Choroid plexus epithelial cell (primary cell): ENCODE measurements around the gene KRCC1.
"Not testable (repeated sequence)": the region's sequence is repeated elsewhere in the genome, so short reads cannot be mapped to it uniquely, and the experiment has no call there.

ENCODE experiments used
- DNase-seq: peaks from one replicate; pipeline ENCODE4 v3.0.0-alpha.2; 2010; ENCODE audit warnings: low read depth
- H3K4me3 ChIP-seq: 2 replicates; pipeline ENCODE4 v1.5.1; 2011; ENCODE audit warnings: low read depth, mild to moderate bottlenecking, control low read depth, low read length, moderate library complexity
- CTCF ChIP-seq: conservative IDR thresholded peaks from 2 replicates; pipeline ENCODE4 v1.5.1; 2011; ENCODE audit warnings: low read depth, mild to moderate bottlenecking, control low read depth, inconsistent platforms, low read length, moderate library complexity

Gene KRCC1

GRCh38 chr2:88032070-88032702 is 23.4 kb downstream of the KRCC1 start:
- TF ChIP-seq CTCF = no peak
- no peak for DNase-seq
- H3K4me3 ChIP-seq = no peak overlapping the region

- no peak overlapping the region for H3K4me3 ChIP-seq
Observed at GRCh38 chr2:88028931-88029330, 26.7 kb downstream of the KRCC1 start.

GRCh38 chr2:88027697-88028389 is 27.7 kb downstream of the KRCC1 start:
- no peak for TF ChIP-seq CTCF
- no peak for DNase-seq
- no peak overlapping the region for H3K4me3 ChIP-seq

More at GRCh38 chr2:88028931-88029330, 26.7 kb downstream of the KRCC1 start:
- TF ChIP-seq CTCF = no peak
- DNase-seq = no peak

- no peak overlapping the region for H3K4me3 ChIP-seq
- TF ChIP-seq CTCF = no peak
- no peak for DNase-seq
Observed at GRCh38 chr2:88024509-88024908, 31.1 kb downstream of the KRCC1 start.

GRCh38 chr2:88022669-88022921 is 33.0 kb downstream of the KRCC1 start:
- no peak for DNase-seq
- H3K4me3 ChIP-seq = no peak overlapping the region
- TF ChIP-seq CTCF = no peak

GRCh38 chr2:88019985-88020384 is 35.6 kb downstream of the KRCC1 start:
- no peak overlapping the region for H3K4me3 ChIP-seq
- no peak for DNase-seq
- no peak for TF ChIP-seq CTCF

GRCh38 chr2:88018909-88019308 is 36.7 kb downstream of the KRCC1 start:
- TF ChIP-seq CTCF = no peak
- no peak overlapping the region for H3K4me3 ChIP-seq
- no peak for DNase-seq

GRCh38 chr2:88018077-88018805 is 37.3 kb downstream of the KRCC1 start:
- not testable (repeated sequence) for H3K4me3 ChIP-seq, DNase-seq

- not testable (repeated sequence) for DNase-seq, H3K4me3 ChIP-seq
Observed at GRCh38 chr2:88017780-88018038, 37.9 kb downstream of the KRCC1 start.
